GM23248 (cell line): Measurements from ENCODE around the gene FAM72C. TPM values are rescaled to one million over a fixed set of nuclear protein-coding genes. Genes with fewer than 3 reads are reported as not detected.
"Not testable (repeated sequence)": the region's sequence is repeated elsewhere in the genome, so short reads cannot be mapped to it uniquely, and the experiment has no call there.

ENCODE experiments used
- DNase-seq: peaks from one replicate; pipeline ENCODE4 v3.0.0-alpha.2; 2015
- H2AFZ ChIP-seq: fragments of 200-600 bp; sonication (generic); 2 replicates; pipeline ENCODE4 v1.6.1; 2016; ENCODE audit warnings: antibody characterized with exemption
- H3F3A ChIP-seq: fragments of 200-600 bp; sonication (generic); 2 replicates; pipeline ENCODE4 v1.6.1; 2016; ENCODE audit warnings: mild to moderate bottlenecking, antibody characterized with exemption, mixed run types; ENCODE audit not compliant: insufficient read depth
- H3K27ac ChIP-seq: fragments of 200-600 bp; sonication (generic); 2 replicates; pipeline ENCODE4 v1.5.1; 2016; ENCODE audit warnings: mild to moderate bottlenecking
- H3K27me3 ChIP-seq: fragments of 200-600 bp; sonication (generic); replicated peaks from 2 replicates; pipeline ENCODE4 v1.6.1; 2016; ENCODE audit warnings: mild to moderate bottlenecking; ENCODE audit not compliant: insufficient read depth
- H3K36me3 ChIP-seq: fragments of 200-600 bp; sonication (generic); 2 replicates; pipeline ENCODE4 v1.6.1; 2016; ENCODE audit warnings: low read depth, mild to moderate bottlenecking
- H3K4me1 ChIP-seq: fragments of 200-600 bp; sonication (generic); 2 replicates; pipeline ENCODE4 v1.6.1; 2016; ENCODE audit warnings: mild to moderate bottlenecking; ENCODE audit not compliant: insufficient read depth
- H3K4me2 ChIP-seq: fragments of 200-600 bp; sonication (generic); one replicate; pipeline ENCODE4 v1.6.1; 2016; ENCODE audit warnings: mild to moderate bottlenecking; ENCODE audit not compliant: unreplicated experiment
- H3K4me3 ChIP-seq: fragments of 200-600 bp; sonication (generic); 2 replicates; pipeline ENCODE4 v1.5.1; 2016; ENCODE audit warnings: mild to moderate bottlenecking
- H3K79me2 ChIP-seq: fragments of 200-600 bp; sonication (generic); 2 replicates; pipeline ENCODE4 v1.6.1; 2016; ENCODE audit warnings: mild to moderate bottlenecking; ENCODE audit not compliant: insufficient read depth
- H3K9ac ChIP-seq: fragments of 200-600 bp; sonication (generic); 2 replicates; pipeline ENCODE4 v1.6.1; 2016; ENCODE audit warnings: mild to moderate bottlenecking
- H3K9me2 ChIP-seq: fragments of 200-600 bp; sonication (generic); 2 replicates; pipeline ENCODE4 v1.6.1; 2016; ENCODE audit warnings: mixed run types, mild to moderate bottlenecking, moderate library complexity; ENCODE audit not compliant: insufficient read depth
- H3K9me3 ChIP-seq: fragments of 200-600 bp; sonication (generic); one replicate; pipeline ENCODE4 v1.6.1; 2017; ENCODE audit warnings: low read depth
- H4K20me1 ChIP-seq: fragments of 200-600 bp; sonication (generic); 2 replicates; pipeline ENCODE4 v1.6.0; 2016; ENCODE audit not compliant: insufficient read depth
- whole genome bisulfite sequencing, 2 experiments: methylation state at CpG; one replicate each; pipeline ENCODE4 v1.1.6; 2015 to 2017; ENCODE audit warnings: low lambda C conversion rate in 2 of 2, low coverage in 1 of 2; ENCODE audit errors: missing lambda C conversion rate in 2 of 2; 5-methylcytosine and 5-hydroxymethylcytosine counted together
- in situ Hi-C: fragments of 300-500 bp; cut with MboI; formaldehyde crosslinking; loops from 2 replicates; pipeline ENCODE4 v1.15.0; 2020
- polyA plus RNA-seq: library from polyadenylated mRNA; unstranded; fragments of >200 nt; fragmentation: Nextera tagmentation; extraction: Ambion mirVana; gene quantifications from 2 replicates; pipeline ENCODE4 v1.2.1, GENCODE V29; 2016
- total RNA-seq: library from RNA; depleted of rRNA; stranded (reverse); fragments of >200 nt; shearing (Covaris generic); gene quantifications from 2 replicates; pipeline ENCODE4 v1.2.3, GENCODE V29; 2014

Gene FAM72C
- total and polyA plus RNA-seq, 2 experiments from 2014 or later = 0.32 to 0.94 TPM

- H3K27me3 ChIP-seq, H3K9me3 ChIP-seq, H4K20me1 ChIP-seq, H2AFZ ChIP-seq, H3K36me3 ChIP-seq, H3K4me2 ChIP-seq, H3F3A ChIP-seq, H3K4me1 ChIP-seq, H3K27ac ChIP-seq, H3K9me2 ChIP-seq, H3K4me3 ChIP-seq, in situ Hi-C loops, H3K79me2 ChIP-seq, DNase-seq, H3K9ac ChIP-seq: not testable (repeated sequence)
- no CpG with 5 or more reads among the region's 3 CpGs for WGBS, 2 experiments
Observed at GRCh38 chr1:144009410-144009809, 37.6 kb upstream of the FAM72C start.

- H3K27ac ChIP-seq, H3K9me3 ChIP-seq, H4K20me1 ChIP-seq, H3K9me2 ChIP-seq, H3K9ac ChIP-seq, H2AFZ ChIP-seq, H3K4me2 ChIP-seq, H3K36me3 ChIP-seq, H3K79me2 ChIP-seq, DNase-seq, H3K27me3 ChIP-seq, H3K4me3 ChIP-seq, H3F3A ChIP-seq, H3K4me1 ChIP-seq, in situ Hi-C loops: not testable (repeated sequence)
- WGBS, 2 experiments = no CpG with 5 or more reads among the region's 1 CpG
Observed at GRCh38 chr1:144004259-144004658, 32.5 kb upstream of the FAM72C start.

- H3K4me3 ChIP-seq, H3K9me3 ChIP-seq, H3K4me2 ChIP-seq, H3K36me3 ChIP-seq, H3K4me1 ChIP-seq, in situ Hi-C loops, H2AFZ ChIP-seq, H3K9ac ChIP-seq, H4K20me1 ChIP-seq, H3K27ac ChIP-seq, H3K9me2 ChIP-seq, H3K27me3 ChIP-seq, H3F3A ChIP-seq, H3K79me2 ChIP-seq, DNase-seq: not testable (repeated sequence)
- 100% methylated on average over 2 of the region's 2 CpGs; no CpG with 5 or more reads in 1 of the 2 experiments for WGBS, 2 experiments
Observed at GRCh38 chr1:144003306-144004029, 31.7 kb upstream of the FAM72C start.

DNA sequence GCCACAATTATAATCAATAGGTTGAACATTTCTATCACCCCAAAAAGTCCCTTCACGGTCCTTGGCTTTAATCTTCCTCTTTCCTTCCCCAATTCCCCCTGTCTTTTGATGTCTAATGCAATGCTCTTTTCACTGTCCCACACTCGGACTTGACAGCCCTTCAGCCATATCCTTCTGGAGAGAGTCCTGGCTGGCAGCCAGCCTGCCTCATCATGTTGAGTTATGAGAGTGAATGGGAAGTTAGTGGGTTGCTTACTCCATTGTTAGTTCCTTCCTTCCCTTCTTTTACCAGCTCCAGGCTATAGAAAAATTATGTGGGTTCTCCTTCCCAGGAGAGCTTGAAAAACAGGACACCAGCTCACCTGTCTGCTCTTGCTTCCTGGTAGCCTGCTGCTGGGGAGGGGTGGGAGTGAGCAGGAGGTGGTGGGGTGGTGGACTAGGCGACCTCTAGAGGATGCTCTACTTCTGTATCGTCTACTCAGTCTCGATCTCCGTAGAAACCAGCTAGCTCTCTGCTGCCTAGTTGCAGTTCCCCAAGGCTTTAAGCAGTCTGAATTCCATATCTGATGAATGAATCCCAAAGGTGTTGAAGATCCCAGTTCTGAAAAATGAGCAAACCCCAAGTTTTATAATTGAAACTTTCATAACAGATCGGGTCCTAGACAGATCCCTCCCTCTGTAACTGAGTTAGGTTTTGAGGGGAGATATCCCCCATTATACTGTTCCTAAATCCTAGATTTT lies 30.5 kb upstream of the FAM72C start:
- H3F3A ChIP-seq, in situ Hi-C loops, H4K20me1 ChIP-seq, DNase-seq, H3K27ac ChIP-seq, H3K9me2 ChIP-seq, H3K4me3 ChIP-seq, H3K9ac ChIP-seq, H3K9me3 ChIP-seq, H3K36me3 ChIP-seq, H3K4me2 ChIP-seq, H3K79me2 ChIP-seq, H3K27me3 ChIP-seq, H3K4me1 ChIP-seq, H2AFZ ChIP-seq: not testable (repeated sequence)
- WGBS, 2 experiments = 100% methylated on average over 4 of the region's 7 CpGs; no CpG with 5 or more reads in 1 of the 2 experiments

DNA sequence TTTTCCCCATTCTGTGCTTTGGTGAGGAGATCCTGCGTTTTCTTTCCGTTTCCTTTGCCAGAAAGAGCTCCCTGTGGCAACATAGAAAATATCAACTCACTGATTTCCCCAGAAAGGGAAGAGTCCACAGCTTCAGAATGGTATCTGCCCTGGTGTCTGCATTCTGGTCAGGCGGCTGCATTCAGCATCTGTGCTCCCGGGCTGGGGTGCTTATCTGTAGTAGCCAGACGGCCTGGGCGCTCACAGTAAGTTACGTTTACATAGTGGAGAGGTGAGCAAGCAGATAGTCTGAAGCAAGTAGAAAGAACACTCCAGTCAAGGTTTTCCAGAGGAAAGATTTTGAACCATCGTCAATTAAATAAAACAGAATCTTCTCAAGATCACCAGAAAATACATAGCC lies 29.3 kb upstream of the FAM72C start:
- DNase-seq, H3K4me1 ChIP-seq, H4K20me1 ChIP-seq, H3K27me3 ChIP-seq, H3K4me3 ChIP-seq, H3K4me2 ChIP-seq, H3K27ac ChIP-seq, H3K9me3 ChIP-seq, H3K79me2 ChIP-seq, H3K9ac ChIP-seq, in situ Hi-C loops, H3K9me2 ChIP-seq, H3K36me3 ChIP-seq, H3F3A ChIP-seq, H2AFZ ChIP-seq: not testable (repeated sequence)
- 100% methylated on average over 1 of the region's 8 CpGs; no CpG with 5 or more reads in 1 of the 2 experiments for WGBS, 2 experiments

GRCh38 chr1:143996020-143996419 lies 24.2 kb upstream of the FAM72C start:
- H2AFZ ChIP-seq, H3K9me2 ChIP-seq, H3K4me3 ChIP-seq, H3K9me3 ChIP-seq, H3K4me1 ChIP-seq, DNase-seq, H3K27me3 ChIP-seq, H3K27ac ChIP-seq, H3K79me2 ChIP-seq, H3K4me2 ChIP-seq, H3K9ac ChIP-seq, H4K20me1 ChIP-seq, in situ Hi-C loops, H3F3A ChIP-seq, H3K36me3 ChIP-seq: not testable (repeated sequence)
- WGBS, 2 experiments = no CpG with 5 or more reads among the region's 6 CpGs

GRCh38 chr1:143993301-143993907 lies 21.6 kb upstream of the FAM72C start:
- H3K4me2 ChIP-seq, in situ Hi-C loops, H3K36me3 ChIP-seq: not testable (repeated sequence)

More at GRCh38 chr1:143993301-143993907, 21.6 kb upstream of the FAM72C start:
- not testable (repeated sequence) for H3K9me3 ChIP-seq, H3K4me1 ChIP-seq, H3K9ac ChIP-seq, DNase-seq, H3K4me3 ChIP-seq, H4K20me1 ChIP-seq, H3K79me2 ChIP-seq, H3K27me3 ChIP-seq, H3K27ac ChIP-seq, H2AFZ ChIP-seq, H3K9me2 ChIP-seq, H3F3A ChIP-seq
- 83% methylated on average over 1 of the region's 7 CpGs; no CpG with 5 or more reads in 1 of the 2 experiments for WGBS, 2 experiments
